ENCODE measurements around the gene SLC16A6. TPM values are rescaled to one million over a fixed set of nuclear protein-coding genes. Genes with fewer than 3 reads are reported as not detected.
"Not testable (repeated sequence)": the region's sequence is repeated elsewhere in the genome, so short reads cannot be mapped to it uniquely, and the experiment has no call there.

Gene SLC16A6
- total RNA-seq, 1 experiment from 2014 or later, result 1.4 TPM

DNA sequence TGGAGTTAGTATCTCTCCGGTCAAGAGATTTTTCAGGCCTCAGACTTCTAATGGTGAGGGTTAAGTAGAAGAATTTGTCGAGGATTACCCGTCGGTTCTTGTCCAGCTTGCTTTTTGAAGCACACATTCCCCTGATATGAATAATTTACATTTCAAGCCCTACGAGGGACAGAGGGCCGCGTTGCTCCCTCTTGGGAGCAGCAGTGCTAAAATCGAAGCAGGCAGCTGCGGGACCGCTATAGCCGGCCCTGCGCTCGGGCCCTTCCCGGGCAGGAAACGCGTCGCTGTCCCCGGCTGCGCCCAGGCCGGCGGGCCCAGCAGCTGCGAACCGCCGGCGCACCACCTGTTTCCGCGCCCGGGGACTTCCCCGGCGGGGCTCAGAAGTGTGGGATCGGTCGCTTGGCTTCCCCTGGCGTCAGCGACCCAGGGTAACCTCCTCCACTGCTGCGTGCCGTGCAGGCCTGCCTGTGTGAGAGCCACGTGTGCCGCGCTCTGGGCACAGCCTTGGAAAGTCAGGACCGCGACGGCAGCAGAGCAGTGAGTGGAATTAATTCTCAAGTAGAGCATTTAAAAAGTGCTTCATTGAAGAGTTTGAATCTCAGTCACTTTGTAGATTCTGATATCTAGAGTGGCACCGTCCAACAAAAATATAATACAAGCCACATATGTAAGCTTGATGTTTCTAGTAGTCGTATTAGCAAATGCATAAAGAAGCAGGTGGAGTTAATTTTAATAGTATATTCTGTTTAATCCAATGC lies 31.9 kb downstream of the SLC16A6 start:
- intact Hi-C loops (cut with micrococcal nuclease); CTCF ChIA-PET: not testable (repeated sequence)

DNA sequence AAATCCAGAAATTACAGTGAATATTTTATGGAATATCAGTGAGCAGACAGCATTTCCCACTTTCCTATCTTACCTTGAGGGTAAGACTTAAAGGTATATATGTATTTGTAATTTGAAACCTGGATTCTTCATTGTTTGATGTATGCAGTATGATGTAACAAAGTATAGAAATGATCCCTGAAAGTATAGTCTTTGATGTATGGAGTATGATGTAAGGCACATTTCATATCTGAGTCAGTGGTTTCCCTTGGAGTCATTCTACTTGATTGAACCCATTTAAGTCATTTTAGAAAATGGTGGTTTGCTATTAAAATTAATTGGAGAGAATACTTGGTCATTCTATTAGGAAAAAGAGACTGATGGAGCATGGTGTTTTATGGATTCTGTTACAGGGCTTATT lies 33.0 kb downstream of the SLC16A6 start:
- Histone ChIP-seq H3K27ac (ENCODE audit: low read length) (no peak overlapping the region), H3K9me2 (replicated peaks; ENCODE audit: low read length) (no peaks in the 10 kb centered on the region), H3K27me3 (ENCODE audit: low read length) (no peaks in the 10 kb centered on the region), H2AFZ (ENCODE audit: low read length) (no peak overlapping the region), H3F3A (ENCODE audit: low read length, unreplicated experiment) (no peaks in the 10 kb centered on the region), H3K4me3 (ENCODE audit: low read length) (no peak overlapping the region), H3K4me2 (ENCODE audit: low read length) (no peak overlapping the region), H4K20me1 (ENCODE audit: low read length) (no peaks in the 10 kb centered on the region), H3K4me1 (ENCODE audit: insufficient read depth, low read length) (no peaks in the 10 kb centered on the region), H3K9me3 (ENCODE audit: low read length) (no peaks in the 10 kb centered on the region), H3K79me2 (ENCODE audit: low read length) (no peaks in the 10 kb centered on the region), H3K9ac (ENCODE audit: low read length) (no peak overlapping the region), H3K36me3 (ENCODE audit: low read depth, low read length) (peaks cover 8% of the 10 kb centered on the region; the same call in 1 of the 2 replicates)
- DNase-seq, result no peak
- intact Hi-C loops (cut with micrococcal nuclease), result no loop called here
- ChIA-PET POLR2A (ENCODE audit: unreplicated experiment) (no interaction called here), CTCF (no interaction called here)
- BruUV-seq (replicated peaks), result no TSS peak
- no peak for TF ChIP-seq EZH2phosphoT487 (IDR thresholded peaks at IDR 0.05; ENCODE audit: borderline replicate concordance, low read length)
- no peak for TF ChIP-seq EZH2 (IDR thresholded peaks at IDR 0.05; ENCODE audit: low read length, unreplicated experiment)
- TF ChIP-seq, protein P1, sequence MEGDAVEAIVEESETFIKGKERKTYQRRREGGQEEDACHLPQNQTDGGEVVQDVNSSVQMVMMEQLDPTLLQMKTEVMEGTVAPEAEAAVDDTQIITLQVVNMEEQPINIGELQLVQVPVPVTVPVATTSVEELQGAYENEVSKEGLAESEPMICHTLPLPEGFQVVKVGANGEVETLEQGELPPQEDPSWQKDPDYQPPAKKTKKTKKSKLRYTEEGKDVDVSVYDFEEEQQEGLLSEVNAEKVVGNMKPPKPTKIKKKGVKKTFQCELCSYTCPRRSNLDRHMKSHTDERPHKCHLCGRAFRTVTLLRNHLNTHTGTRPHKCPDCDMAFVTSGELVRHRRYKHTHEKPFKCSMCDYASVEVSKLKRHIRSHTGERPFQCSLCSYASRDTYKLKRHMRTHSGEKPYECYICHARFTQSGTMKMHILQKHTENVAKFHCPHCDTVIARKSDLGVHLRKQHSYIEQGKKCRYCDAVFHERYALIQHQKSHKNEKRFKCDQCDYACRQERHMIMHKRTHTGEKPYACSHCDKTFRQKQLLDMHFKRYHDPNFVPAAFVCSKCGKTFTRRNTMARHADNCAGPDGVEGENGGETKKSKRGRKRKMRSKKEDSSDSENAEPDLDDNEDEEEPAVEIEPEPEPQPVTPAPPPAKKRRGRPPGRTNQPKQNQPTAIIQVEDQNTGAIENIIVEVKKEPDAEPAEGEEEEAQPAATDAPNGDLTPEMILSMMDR (conservative IDR thresholded peaks at IDR 0.05; ENCODE audit: low read depth, low read length), result no peak
- no peak for ATAC-seq

More for the DNA sequence above, 31.9 kb downstream of the SLC16A6 start:
- DNase-seq; H3K4me1 ChIP-seq (ENCODE audit: insufficient read depth, low read length); H2AFZ ChIP-seq (ENCODE audit: low read length); POLR2A ChIA-PET (ENCODE audit: unreplicated experiment); BruUV-seq (replicated peaks); H3K9me3 ChIP-seq (ENCODE audit: low read length); H3K36me3 ChIP-seq (ENCODE audit: low read depth, low read length); H3K9me2 ChIP-seq (replicated peaks; ENCODE audit: low read length); H3K27me3 ChIP-seq (ENCODE audit: low read length); H3K4me2 ChIP-seq (ENCODE audit: low read length); H3K9ac ChIP-seq (ENCODE audit: low read length); H3K27ac ChIP-seq (ENCODE audit: low read length); H3K79me2 ChIP-seq (ENCODE audit: low read length); H3F3A ChIP-seq (ENCODE audit: low read length, unreplicated experiment); H4K20me1 ChIP-seq (ENCODE audit: low read length); H3K4me3 ChIP-seq (ENCODE audit: low read length): not testable (repeated sequence)
- ATAC-seq, result peak; percentile 45

DNA sequence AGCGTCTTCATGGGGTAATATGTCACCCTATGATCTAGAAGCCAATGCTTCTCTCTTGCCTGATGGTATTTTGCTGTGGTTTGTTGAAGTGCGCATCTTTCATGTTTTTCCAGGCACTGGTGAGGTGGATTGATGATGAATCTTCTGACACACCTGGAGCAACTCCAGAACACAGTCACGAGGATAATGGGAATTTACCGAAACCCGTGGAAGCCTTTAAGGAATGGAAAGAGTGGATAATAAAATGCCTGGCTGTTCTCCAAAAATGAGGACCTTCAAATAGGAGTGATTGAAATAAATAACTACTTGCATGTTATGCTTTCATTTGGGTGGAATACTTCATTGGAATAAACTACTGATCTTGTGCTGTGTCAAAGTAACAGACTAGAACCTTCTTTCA lies 34.2 kb downstream of the SLC16A6 start:
- ATAC-seq; H3K4me3 ChIP-seq (ENCODE audit: low read length); H2AFZ ChIP-seq (ENCODE audit: low read length); H3K9me2 ChIP-seq (replicated peaks; ENCODE audit: low read length); H3K27me3 ChIP-seq (ENCODE audit: low read length); H3K9ac ChIP-seq (ENCODE audit: low read length); DNase-seq; H3K79me2 ChIP-seq (ENCODE audit: low read length); H3K27ac ChIP-seq (ENCODE audit: low read length); CTCF ChIA-PET; intact Hi-C loops (cut with micrococcal nuclease); BruUV-seq (replicated peaks); POLR2A ChIA-PET (ENCODE audit: unreplicated experiment); H3K4me2 ChIP-seq (ENCODE audit: low read length); H3F3A ChIP-seq (ENCODE audit: low read length, unreplicated experiment); H4K20me1 ChIP-seq (ENCODE audit: low read length); H3K9me3 ChIP-seq (ENCODE audit: low read length); H3K4me1 ChIP-seq (ENCODE audit: insufficient read depth, low read length); H3K36me3 ChIP-seq (ENCODE audit: low read depth, low read length): not testable (repeated sequence)

Data from PC-3 (cell line).